GM12891 (cell line): ENCODE results near the gene MRPL32.

Experiments
- DNase-seq: peaks from one replicate; pipeline ENCODE4 v3.0.0; 2011; ENCODE audit warnings: low spot score; ENCODE audit not compliant: insufficient read length
- FAIRE-seq: peaks from 2 replicates; lab custom pipeline; 2011; peaks lifted over from hg19 to GRCh38; lab: Jason Lieb, UNC
- PAX5 ChIP-seq: IDR thresholded peaks from 2 replicates; pipeline ENCODE4 v1.6.1; 2011; ENCODE audit warnings: low read length, moderate library complexity, mild to moderate bottlenecking; ENCODE audit not compliant: insufficient read depth, severe bottlenecking
- POLR2A ChIP-seq: IDR thresholded peaks from 2 replicates; pipeline ENCODE4 v1.6.1; 2011; ENCODE audit warnings: low read depth, low read length, control low read depth
- POLR2AphosphoS5 ChIP-seq: IDR thresholded peaks from 2 replicates; pipeline ENCODE4 v1.6.1; 2011; ENCODE audit warnings: low read depth, low read length, control low read depth
- POU2F2 ChIP-seq: IDR thresholded peaks from 2 replicates; pipeline ENCODE4 v1.6.1; 2011; ENCODE audit warnings: low read depth, mild to moderate bottlenecking, control low read depth, low read length, moderate library complexity
- SPI1 ChIP-seq: IDR thresholded peaks from 2 replicates; pipeline ENCODE4 v1.6.1; 2011; ENCODE audit warnings: low read depth, low read length, control low read depth
- TAF1 ChIP-seq: IDR thresholded peaks from 2 replicates; pipeline ENCODE4 v1.6.1; 2011; ENCODE audit warnings: low read depth, low read length, control low read depth

MRPL32 gene

DNA sequence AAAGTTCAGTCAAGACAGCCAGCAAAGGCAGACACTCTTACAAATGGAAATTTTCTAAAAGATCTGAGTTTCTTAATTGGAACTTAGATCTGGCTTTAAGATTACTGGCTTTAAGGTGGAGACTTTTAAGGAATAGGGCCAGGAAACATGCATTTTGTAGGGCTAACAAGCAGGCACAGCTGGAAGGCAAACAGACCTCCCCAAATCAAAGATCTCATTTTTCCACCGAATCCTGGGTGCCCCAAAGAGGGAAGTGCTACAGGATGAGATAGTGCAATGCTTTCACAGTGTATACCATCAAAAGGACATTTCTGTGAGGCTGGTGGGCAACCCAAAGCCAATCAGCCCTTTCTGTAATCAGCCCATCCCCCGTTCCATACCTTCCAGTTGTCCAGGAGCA lies 27.4 kb downstream of the MRPL32 start:
- no peak for TF ChIP-seq POLR2A
- 0 out of 2 replicates have a peak, but pooled peaks have one; percentile 7 for TF ChIP-seq SPI1
- DNase-seq, result no peak
- FAIRE-seq, result no peak

DNA sequence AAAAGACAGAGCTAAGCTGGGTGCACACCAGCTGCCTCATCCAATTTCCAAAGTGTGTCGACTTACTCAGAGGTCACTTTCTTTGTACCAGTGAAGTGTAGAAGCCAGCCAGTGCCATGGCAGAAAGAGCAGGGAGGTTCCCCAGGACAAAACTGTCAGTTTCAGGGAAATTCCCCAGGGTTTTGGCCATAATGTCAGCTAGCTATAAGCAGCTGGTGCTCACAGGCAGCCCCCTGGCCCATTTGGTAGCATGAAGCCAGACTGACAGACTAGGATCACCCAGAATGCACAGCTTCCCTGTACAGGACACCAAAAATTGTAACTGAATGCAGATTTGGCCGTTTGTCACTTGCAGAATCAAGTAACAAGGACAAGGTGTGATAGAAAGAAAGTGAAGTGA lies 28.6 kb downstream of the MRPL32 start:
- FAIRE-seq (no peak), DNase-seq (no peak)
- no peak for TF ChIP-seq POLR2AphosphoS5
- no peak for TF ChIP-seq POLR2A
- no peak for TF ChIP-seq SPI1

DNA sequence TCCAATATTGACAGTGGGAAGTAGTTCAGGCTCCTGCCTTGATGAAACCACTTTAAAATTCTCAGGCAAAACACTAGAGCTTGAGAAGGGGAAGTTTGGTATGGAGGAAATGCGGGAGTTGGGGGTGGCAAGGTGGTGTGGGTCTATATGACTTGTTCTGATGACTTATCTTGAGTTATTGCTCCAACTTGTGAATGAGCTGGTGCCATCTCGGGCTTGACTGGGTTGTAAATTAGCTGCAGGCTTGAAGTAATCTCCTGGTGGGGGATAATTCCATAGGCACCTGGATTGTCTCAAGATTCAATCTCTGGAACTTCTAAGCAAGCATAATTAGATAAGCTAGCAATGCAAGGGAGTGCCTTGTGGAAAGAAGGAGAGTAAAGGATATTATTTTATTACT lies 29.0 kb downstream of the MRPL32 start:
- no peak for FAIRE-seq
- TF ChIP-seq PAX5, result no peak
- TF ChIP-seq POU2F2, result no peak
- TF ChIP-seq SPI1, result no peak
- TF ChIP-seq POLR2A, result no peak
- no peak for TF ChIP-seq POLR2AphosphoS5
- no peak for TF ChIP-seq TAF1
- DNase-seq, result no peak

DNA sequence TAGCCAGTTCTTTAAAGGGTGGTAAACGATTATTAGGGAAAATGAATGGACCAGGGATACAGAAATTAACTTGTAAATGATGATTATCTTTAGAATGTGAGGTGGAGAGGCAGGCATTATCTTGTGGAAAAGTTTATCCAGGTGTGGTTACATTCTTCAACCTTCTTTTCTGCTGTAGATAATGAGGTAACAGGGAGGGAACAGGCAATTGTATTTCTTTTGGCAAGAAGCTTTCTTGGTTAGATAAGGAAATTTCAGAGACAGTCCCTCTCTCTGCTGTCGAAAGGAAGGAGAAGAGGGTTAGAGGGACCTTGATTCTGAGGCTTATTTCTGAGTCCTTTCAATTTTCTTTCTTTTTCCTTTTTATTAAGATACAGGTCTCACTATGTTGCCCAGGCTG lies 32.1 kb downstream of the MRPL32 start:
- DNase-seq (no peak), FAIRE-seq (no peak)
- TF ChIP-seq POLR2A (no peak), PAX5 (no peak), SPI1 (no peak)

DNA sequence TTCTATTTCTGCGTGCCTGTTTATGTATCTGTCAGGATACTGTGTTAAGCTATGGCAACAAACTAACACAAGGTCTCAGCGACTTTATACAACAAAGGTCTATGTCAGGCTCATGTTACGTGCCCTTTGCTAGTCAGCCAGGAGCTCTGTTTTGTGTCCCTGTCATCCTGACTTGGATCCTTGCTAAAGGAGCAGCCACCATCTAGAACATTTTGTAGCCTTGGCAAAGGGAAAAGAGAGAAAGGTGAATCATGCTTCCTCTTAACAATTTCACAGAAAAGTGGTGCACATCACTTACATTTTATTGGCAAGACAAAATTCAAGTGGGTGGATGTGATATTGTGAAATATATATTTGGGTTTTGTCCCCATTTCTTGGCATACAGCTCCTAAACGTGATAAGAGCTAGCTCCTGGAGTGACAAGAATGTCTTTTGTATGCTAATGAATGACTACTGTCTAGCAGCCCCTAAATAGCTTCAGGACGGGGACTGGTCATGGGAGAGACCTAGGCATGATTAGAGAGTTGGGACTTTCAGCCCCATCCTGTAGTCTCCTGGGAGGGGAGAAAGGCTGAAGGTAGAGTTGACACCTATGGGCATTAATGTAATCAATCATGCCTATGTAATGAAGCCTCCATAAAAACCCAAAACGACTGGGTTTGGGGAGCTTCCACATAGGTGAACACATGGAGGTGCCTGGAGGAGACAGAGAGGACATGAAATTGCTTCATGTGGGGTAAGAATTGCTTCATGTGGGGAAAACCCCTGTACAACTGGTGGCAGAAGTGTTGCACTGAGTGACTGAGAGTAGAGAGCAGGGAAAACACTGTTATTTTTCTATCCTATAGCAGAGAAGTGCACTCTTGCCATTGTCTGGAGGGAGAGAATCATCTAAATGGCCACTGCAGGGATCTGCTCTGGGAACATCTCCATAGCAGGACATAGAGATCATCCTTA lies 33.0 kb downstream of the MRPL32 start:
- DNase-seq (no peak), FAIRE-seq (no peak)
- no peak for TF ChIP-seq POU2F2
- no peak for TF ChIP-seq TAF1
- TF ChIP-seq PAX5, result no peak
- no peak for TF ChIP-seq SPI1
- TF ChIP-seq POLR2AphosphoS5, result no peak
- TF ChIP-seq POLR2A, result no peak

DNA sequence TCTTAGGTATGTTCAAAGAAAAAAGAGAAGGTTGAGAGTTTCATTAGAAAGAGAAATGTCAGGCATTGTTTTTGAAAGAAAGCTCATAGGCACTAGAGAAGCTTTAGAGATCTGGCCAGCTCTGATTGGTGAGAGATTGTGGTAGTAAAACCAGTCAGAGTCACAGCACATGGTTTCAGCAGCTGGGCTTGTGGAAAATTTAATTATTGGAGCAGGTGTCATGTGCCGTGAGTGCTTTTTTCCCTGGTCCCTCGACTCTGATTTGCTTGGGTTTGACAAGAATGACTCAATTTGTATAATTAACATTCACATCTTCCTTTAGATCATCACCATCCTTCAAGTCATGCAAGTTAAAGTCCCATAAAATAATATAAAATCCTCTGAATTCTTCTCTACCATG lies 35.2 kb downstream of the MRPL32 start:
- DNase-seq (no peak), FAIRE-seq (no peak)
- TF ChIP-seq POLR2A (no peak), POU2F2 (no peak), TAF1 (no peak), POLR2AphosphoS5 (no peak), SPI1 (no peak), PAX5 (no peak)

DNA sequence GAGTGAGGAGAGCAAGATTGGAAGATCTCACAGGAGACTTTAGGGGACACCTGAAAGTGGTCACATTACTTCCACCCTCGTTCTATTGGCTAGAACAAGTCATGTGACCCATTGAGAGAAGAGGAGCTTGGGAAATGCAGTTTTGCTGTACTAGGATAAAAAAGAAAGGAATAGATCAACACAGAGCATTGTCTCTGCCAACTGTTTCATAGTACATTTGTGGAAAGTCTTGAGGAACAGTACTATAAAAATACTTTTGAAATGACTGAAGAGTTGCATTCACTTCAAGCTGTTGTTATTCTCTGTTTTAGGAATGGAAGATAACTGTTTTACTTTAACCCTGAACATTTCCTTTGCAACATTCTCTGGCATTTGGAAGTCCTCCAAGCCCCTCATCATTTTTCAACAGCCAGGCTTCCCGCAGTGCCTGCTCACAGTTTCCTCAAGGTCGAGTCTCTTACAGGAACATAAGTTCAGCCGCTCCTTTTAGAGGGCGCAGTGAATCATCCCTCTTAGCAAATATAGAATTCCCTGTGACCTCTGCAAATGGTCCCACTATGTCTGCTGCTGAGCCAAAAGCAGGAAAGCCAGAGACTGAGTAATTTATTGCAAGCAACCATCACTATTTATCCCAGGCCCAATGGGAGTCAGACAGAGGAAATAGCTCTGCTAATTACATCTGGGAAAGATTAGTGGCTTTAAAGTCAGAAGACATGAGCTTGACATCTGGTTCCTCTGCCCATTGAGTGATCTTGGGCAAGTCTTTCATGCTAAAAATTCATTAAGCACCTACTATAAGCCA lies 40.7 kb downstream of the MRPL32 start:
- TF ChIP-seq PAX5, result no peak
- no peak for TF ChIP-seq POU2F2
- TF ChIP-seq POLR2A, result no peak
- no peak for TF ChIP-seq TAF1
- no peak for TF ChIP-seq SPI1
- no peak for TF ChIP-seq POLR2AphosphoS5
- no peak for FAIRE-seq

DNA sequence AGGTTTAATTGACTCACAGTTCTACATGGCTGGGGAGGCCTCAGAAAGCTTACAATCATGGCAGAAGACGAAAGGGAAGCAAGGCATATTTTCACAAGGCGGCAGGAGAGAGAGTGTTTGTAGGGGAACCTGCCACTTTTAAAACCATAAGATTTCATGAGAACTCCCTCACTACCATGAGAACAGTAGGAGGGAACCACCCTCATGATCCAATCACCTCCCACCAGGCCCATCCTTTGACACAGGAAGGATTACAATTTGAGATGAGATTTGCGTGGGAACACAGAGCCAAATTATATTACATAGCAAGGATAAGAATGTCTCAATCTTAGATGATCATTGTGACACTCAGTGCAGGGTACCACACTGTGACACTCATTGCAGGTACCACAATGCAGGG lies 44.2 kb downstream of the MRPL32 start:
- no peak for TF ChIP-seq PAX5
- TF ChIP-seq SPI1, result no peak
- no peak for TF ChIP-seq POU2F2
- TF ChIP-seq POLR2A, result no peak
- TF ChIP-seq POLR2AphosphoS5, result no peak
- TF ChIP-seq TAF1, result no peak
- DNase-seq, result no peak
- FAIRE-seq, result no peak

More for the DNA sequence above, 40.7 kb downstream of the MRPL32 start:
- DNase-seq, result no peak

DNA sequence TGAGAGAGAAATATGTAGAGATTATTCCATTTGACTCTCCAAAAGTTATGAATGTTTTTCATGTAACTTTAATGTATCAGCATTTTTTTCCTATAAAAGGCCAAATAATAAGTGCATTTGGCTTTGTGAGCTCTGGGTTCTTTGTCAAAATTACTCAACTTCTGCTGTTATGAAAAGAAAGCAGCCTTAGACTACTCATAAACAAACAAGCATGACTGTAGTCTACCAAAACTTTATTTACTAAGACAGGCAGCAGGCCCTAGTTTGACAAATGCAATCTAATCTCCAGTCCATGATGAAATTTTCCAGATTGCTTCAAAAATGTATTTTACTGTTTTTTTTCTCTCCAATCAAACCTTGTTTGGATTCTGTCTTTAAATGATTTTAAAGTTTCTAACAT lies 46.3 kb downstream of the MRPL32 start:
- no peak for FAIRE-seq

More for the DNA sequence above, 46.3 kb downstream of the MRPL32 start:
- DNase-seq, result no peak
- no peak for TF ChIP-seq POU2F2
- no peak for TF ChIP-seq POLR2AphosphoS5
- no peak for TF ChIP-seq POLR2A
- TF ChIP-seq PAX5, result no peak
- TF ChIP-seq TAF1, result no peak
- TF ChIP-seq SPI1, result no peak
